HG03442 (cell line): ENCODE data around the gene KRTAP12-2.
"Not testable (repeated sequence)": the region's sequence is repeated elsewhere in the genome, so short reads cannot be mapped to it uniquely, and the experiment has no call there.

Experiments used
- ATAC-seq: cut with Tn5 transposase; IDR thresholded peaks from one replicate; pipeline ENCODE4 v1.9.1; 2021; ENCODE audit warnings: mild to moderate bottlenecking, moderate library complexity; ENCODE audit not compliant: unreplicated experiment

KRTAP12-2 gene

GRCh38 chr21:44632067-44632466, 34.7 kb downstream of the KRTAP12-2 start:
- no peak for ATAC-seq

- no peak for ATAC-seq
Measured at GRCh38 chr21:44630440-44630839, 36.3 kb downstream of the KRTAP12-2 start.

- no peak for ATAC-seq
Measured at GRCh38 chr21:44628707-44629391, 37.9 kb downstream of the KRTAP12-2 start.

GRCh38 chr21:44627831-44628233, 38.9 kb downstream of the KRTAP12-2 start:
- not testable (repeated sequence) for ATAC-seq

GRCh38 chr21:44627181-44627822, 39.4 kb downstream of the KRTAP12-2 start:
- ATAC-seq = not testable (repeated sequence)

- no peak for ATAC-seq
Measured at GRCh38 chr21:44626673-44627143, 40.0 kb downstream of the KRTAP12-2 start, which contains the start of gene KRTAP10-9. Gene KRTAP10-9, plus strand, starts transcription at chr21:44627093. Its CDS starts 79 bp downstream, at chr21:44627172.

- no peak for ATAC-seq
Measured at GRCh38 chr21:44626262-44626661, 40.5 kb downstream of the KRTAP12-2 start.

GRCh38 chr21:44625756-44626155, 41.0 kb downstream of the KRTAP12-2 start:
- ATAC-seq = no peak

GRCh38 chr21:44623575-44623974, 43.2 kb downstream of the KRTAP12-2 start:
- no peak for ATAC-seq

- no peak for ATAC-seq
Measured at GRCh38 chr21:44619886-44620285, 46.8 kb downstream of the KRTAP12-2 start.

GRCh38 chr21:44618909-44619308, 47.8 kb downstream of the KRTAP12-2 start:
- ATAC-seq = no peak

GRCh38 chr21:44618504-44618903, 48.2 kb downstream of the KRTAP12-2 start:
- no peak for ATAC-seq

GRCh38 chr21:44617071-44617501, 49.6 kb downstream of the KRTAP12-2 start:
- no peak for ATAC-seq

- no peak for ATAC-seq
Measured at GRCh38 chr21:44616591-44616926, 50.2 kb downstream of the KRTAP12-2 start.
